ENCODE measurements around the gene TMEM271.

The TMEM271 gene

GRCh38 chr4:532588-533317 is 43.3 kb downstream of the TMEM271 start:
- TF ChIP-seq, protein P1, sequence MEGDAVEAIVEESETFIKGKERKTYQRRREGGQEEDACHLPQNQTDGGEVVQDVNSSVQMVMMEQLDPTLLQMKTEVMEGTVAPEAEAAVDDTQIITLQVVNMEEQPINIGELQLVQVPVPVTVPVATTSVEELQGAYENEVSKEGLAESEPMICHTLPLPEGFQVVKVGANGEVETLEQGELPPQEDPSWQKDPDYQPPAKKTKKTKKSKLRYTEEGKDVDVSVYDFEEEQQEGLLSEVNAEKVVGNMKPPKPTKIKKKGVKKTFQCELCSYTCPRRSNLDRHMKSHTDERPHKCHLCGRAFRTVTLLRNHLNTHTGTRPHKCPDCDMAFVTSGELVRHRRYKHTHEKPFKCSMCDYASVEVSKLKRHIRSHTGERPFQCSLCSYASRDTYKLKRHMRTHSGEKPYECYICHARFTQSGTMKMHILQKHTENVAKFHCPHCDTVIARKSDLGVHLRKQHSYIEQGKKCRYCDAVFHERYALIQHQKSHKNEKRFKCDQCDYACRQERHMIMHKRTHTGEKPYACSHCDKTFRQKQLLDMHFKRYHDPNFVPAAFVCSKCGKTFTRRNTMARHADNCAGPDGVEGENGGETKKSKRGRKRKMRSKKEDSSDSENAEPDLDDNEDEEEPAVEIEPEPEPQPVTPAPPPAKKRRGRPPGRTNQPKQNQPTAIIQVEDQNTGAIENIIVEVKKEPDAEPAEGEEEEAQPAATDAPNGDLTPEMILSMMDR (IDR thresholded peaks at IDR 0.05; ENCODE audit: extremely low read depth, insufficient read depth, missing control alignments), result no peak
- in situ Hi-C loops (cut with MboI; ENCODE audit: low pct_unique_long_range_greater_than_20kb, low sequenced_read_pairs, unreplicated experiment), result no loop called here
- no peak for DNase-seq (ENCODE audit: low spot score)

DNA sequence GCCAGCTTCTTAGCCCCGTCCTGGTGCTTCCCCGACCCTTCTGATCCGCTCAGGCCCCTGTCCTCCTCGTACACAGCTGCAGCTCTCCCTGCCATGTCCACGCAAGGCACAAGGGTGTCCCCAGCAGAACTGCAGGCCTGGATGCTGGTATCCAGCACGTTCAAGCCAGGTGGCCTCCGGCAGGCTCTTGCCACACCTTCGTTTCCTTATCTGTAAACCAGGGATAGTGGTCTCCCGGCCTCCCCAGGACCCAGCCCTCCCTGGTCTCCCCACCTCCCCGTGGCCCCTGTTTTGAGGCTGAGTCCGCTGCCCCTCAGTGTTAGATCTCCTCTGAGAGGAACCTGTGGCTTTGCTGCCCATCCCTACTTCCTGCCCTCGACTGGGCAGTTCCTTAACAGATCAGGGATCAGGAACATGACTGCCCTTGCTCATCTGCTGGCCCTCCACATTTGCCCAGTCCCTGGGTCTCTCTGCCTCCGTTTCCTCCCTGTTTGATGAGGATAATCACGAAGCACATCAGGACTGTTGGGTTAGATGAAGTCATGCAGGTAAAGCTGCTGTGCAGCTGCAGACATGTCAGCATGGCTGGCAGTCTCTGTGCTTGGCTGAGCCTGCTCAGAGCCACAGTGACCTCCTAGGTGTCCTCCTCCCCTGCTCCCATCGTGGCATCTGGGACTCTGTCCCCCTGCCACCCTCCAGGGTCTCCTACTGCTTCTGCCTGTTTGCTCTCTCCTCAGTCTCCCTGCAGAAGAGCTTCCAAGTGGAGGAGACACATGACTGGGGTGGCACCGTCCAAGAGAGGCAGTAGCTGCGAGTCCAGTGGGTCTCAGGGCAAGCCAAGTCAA is 44.2 kb downstream of the TMEM271 start:
- no peak for DNase-seq (ENCODE audit: low spot score)
- TF ChIP-seq, protein P1 (IDR thresholded peaks at IDR 0.05; ENCODE audit: extremely low read depth, insufficient read depth, missing control alignments), result no peak
- in situ Hi-C loops (cut with MboI; ENCODE audit: low pct_unique_long_range_greater_than_20kb, low sequenced_read_pairs, unreplicated experiment), result no loop called here

DNA sequence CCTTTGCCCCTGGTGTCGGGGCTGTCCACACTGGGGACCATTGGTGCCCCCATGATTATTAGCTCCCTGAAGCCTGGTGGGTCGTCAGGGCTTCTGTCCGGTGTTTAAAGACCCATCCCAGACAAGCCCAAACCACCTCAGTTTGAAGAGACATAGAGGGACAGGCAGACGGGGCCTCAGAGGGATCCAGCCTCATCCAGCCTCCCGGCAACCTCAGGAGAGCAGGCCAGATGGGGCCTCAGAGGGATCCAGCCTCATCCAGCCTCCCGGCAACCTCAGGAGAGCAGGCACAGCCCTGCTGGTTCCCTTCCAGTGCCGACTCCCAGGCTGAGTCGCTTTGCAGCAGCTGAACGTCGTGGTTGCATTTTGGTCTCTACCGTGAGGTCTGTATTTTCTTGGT is 45.0 kb downstream of the TMEM271 start:
- in situ Hi-C loops (cut with MboI; ENCODE audit: low pct_unique_long_range_greater_than_20kb, low sequenced_read_pairs, unreplicated experiment), result no loop called here
- TF ChIP-seq, protein P1 (IDR thresholded peaks at IDR 0.05; ENCODE audit: extremely low read depth, insufficient read depth, missing control alignments), result no peak
- DNase-seq (ENCODE audit: low spot score), result no peak

GRCh38 chr4:530017-530781 is 45.9 kb downstream of the TMEM271 start:
- in situ Hi-C loops (cut with MboI; ENCODE audit: low pct_unique_long_range_greater_than_20kb, low sequenced_read_pairs, unreplicated experiment), result no loop called here
- DNase-seq (ENCODE audit: low spot score), result no peak
- TF ChIP-seq, protein P1 (IDR thresholded peaks at IDR 0.05; ENCODE audit: extremely low read depth, insufficient read depth, missing control alignments), result no peak

- no peak for DNase-seq (ENCODE audit: low spot score)
- TF ChIP-seq, protein P1 (IDR thresholded peaks at IDR 0.05; ENCODE audit: extremely low read depth, insufficient read depth, missing control alignments), result no peak
- in situ Hi-C loops (cut with MboI; ENCODE audit: low pct_unique_long_range_greater_than_20kb, low sequenced_read_pairs, unreplicated experiment), result no loop called here
Measured at GRCh38 chr4:529563-529962, 46.5 kb downstream of the TMEM271 start.

DNA sequence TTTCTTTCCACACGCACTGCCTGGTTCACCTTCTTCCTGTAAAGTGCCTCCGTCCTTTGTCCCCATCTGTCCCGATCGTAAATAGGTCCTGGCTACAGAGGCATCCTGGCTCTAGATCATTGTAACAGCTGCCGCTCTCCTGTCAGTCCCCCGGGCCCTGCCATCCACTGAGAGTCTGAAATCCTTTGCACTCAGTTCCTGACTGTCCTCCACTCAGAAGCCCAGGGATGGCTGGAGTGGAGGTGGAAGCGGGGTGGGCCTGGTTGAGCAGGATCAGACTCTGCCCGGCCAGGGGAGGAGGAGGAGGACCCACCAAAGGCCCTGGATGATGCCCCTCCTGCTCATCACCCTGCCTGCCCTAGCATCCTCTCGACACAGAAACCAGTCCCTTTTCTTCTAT is 47.3 kb downstream of the TMEM271 start:
- TF ChIP-seq, protein P1 (IDR thresholded peaks at IDR 0.05; ENCODE audit: extremely low read depth, insufficient read depth, missing control alignments), result no peak
- DNase-seq (ENCODE audit: low spot score), result no peak
- in situ Hi-C loops (cut with MboI; ENCODE audit: low pct_unique_long_range_greater_than_20kb, low sequenced_read_pairs, unreplicated experiment), result no loop called here
